Measurements from ENCODE around the gene PIEZO1. TPM values are rescaled to one million over a fixed set of nuclear protein-coding genes. Genes with fewer than 3 reads are reported as not detected.

The PIEZO1 gene
- total and polyA plus RNA-seq, 2 donors (not counting 3 experiments of a cell fraction or from before 2014, with no cell fraction given) = 298 to 322 TPM

DNA sequence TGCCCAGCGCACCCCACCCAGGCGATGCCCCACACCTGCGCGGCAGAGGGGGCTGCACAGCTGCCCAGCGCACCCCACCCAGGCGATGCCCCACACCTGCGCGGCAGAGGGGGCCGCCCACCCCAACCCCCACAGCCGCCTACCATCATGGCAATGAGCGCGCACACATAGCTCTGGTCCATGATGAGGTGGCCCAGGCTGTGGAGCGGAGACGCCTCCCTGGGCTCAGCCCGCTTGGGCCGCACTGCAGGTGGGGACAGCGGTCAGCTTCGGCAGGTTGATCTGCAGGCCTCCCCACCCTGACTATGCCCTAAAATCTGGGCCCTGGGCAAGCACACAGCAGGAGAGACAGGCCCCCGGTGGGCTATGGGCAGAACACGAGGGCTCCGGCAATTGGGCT is 48.5 kb downstream of the PIEZO1 start:
- no peaks in the 10 kb centered on the region for H3K4me1 ChIP-seq (ENCODE audit: control insufficient read depth, extremely low read depth, insufficient read depth, low read length)
- H3K27ac ChIP-seq (ENCODE audit: insufficient read depth, low read depth, low read length) = no peak overlapping the region
- no peaks in the 10 kb centered on the region for H3K79me2 ChIP-seq (ENCODE audit: control insufficient read depth, insufficient read depth, low read length)
- FAIRE-seq (no peak), DNase-seq (ENCODE audit: low read depth, low spot score) (no peak)
- H3K9me1 ChIP-seq (replicated peaks; ENCODE audit: control insufficient read depth, extremely low read depth, insufficient read depth, low read length) = no peaks in the 10 kb centered on the region
- H3K27me3 ChIP-seq (ENCODE audit: control insufficient read depth in 2 of 2, insufficient read depth in 2 of 2, low read length in 2 of 2) = no peaks in the 10 kb centered on the region
- no peak overlapping the region for H3K4me2 ChIP-seq (ENCODE audit: insufficient read depth, low read length)
- TF ChIP-seq, protein P1, sequence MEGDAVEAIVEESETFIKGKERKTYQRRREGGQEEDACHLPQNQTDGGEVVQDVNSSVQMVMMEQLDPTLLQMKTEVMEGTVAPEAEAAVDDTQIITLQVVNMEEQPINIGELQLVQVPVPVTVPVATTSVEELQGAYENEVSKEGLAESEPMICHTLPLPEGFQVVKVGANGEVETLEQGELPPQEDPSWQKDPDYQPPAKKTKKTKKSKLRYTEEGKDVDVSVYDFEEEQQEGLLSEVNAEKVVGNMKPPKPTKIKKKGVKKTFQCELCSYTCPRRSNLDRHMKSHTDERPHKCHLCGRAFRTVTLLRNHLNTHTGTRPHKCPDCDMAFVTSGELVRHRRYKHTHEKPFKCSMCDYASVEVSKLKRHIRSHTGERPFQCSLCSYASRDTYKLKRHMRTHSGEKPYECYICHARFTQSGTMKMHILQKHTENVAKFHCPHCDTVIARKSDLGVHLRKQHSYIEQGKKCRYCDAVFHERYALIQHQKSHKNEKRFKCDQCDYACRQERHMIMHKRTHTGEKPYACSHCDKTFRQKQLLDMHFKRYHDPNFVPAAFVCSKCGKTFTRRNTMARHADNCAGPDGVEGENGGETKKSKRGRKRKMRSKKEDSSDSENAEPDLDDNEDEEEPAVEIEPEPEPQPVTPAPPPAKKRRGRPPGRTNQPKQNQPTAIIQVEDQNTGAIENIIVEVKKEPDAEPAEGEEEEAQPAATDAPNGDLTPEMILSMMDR (IDR thresholded peaks at IDR 0.05; ENCODE audit: extremely low read depth in 1 of 2, insufficient read depth in 1 of 2, low read depth in 1 of 2, low read length in 2 of 2) = no peak
- TF ChIP-seq EZH2 (IDR thresholded peaks at IDR 0.05; ENCODE audit: borderline replicate concordance, low read depth, low read length, severe bottlenecking) (no peak), POLR2AphosphoS5 (IDR thresholded peaks at IDR 0.05; ENCODE audit: insufficient read depth, low read depth, low read length) (no peak), JUN (IDR thresholded peaks at IDR 0.05; ENCODE audit: borderline replicate concordance, insufficient read depth, insufficient read length, low read depth) (no peak), MYC (IDR thresholded peaks at IDR 0.05; ENCODE audit: low read depth, low read length) (no peak), POLR2A (IDR thresholded peaks at IDR 0.05; ENCODE audit: low read depth, low read length) (no peak), FOS (IDR thresholded peaks at IDR 0.05; ENCODE audit: borderline replicate concordance, insufficient read depth, low read length) (no peak), GATA2 (IDR thresholded peaks at IDR 0.05; ENCODE audit: insufficient read depth, insufficient read length, low read depth, low read length) (no peak)
- TF ChIP-seq, protein P2, sequence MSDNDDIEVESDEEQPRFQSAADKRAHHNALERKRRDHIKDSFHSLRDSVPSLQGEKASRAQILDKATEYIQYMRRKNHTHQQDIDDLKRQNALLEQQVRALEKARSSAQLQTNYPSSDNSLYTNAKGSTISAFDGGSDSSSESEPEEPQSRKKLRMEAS (IDR thresholded peaks at IDR 0.05; ENCODE audit: insufficient read depth, insufficient read length) = no peak
- H3K9ac ChIP-seq (replicated peaks; ENCODE audit: extremely low read depth, insufficient read depth, low read length) = no peak overlapping the region
- no peak overlapping the region for H3K4me3 ChIP-seq (replicated peaks in 1 of 3; ENCODE audit: insufficient read depth in 1 of 3, low read depth in 1 of 3, low read length in 3 of 3)
- H3K36me3 ChIP-seq (ENCODE audit: control insufficient read depth in 2 of 2, extremely low read depth in 1 of 2, insufficient read depth in 2 of 2, low read length in 2 of 2) = peaks cover 4 to 66% of the 10 kb centered on the region in 2 experiments
- ChIA-PET CTCF (interaction anchor here (1.5 to 7.3 kb wide), 6 partner anchors 15 to 67 kb away, joined by 3 to 165 read pairs (median 25); partner anchors contain the start of genes CDT1 and PIEZO1), POLR2A (no interaction called here)
- H2AFZ ChIP-seq (ENCODE audit: low read depth, low read length) = no peak overlapping the region
- dilution Hi-C loops (cut with MboI; ENCODE audit: extremely low pct_ligation_motif_present, low sequenced_read_pairs) (no loop called here), intact Hi-C loops (cut with micrococcal nuclease) (no loop called here)
- BruUV-seq (replicated peaks) = no TSS peak
- H3K9me3 ChIP-seq (replicated peaks; ENCODE audit: control insufficient read depth, insufficient read depth, low read length) = no peaks in the 10 kb centered on the region
- no peaks in the 10 kb centered on the region for H4K20me1 ChIP-seq (replicated peaks; ENCODE audit: control insufficient read depth, extremely low read depth, insufficient read depth, low read length)
